Activated CD8-positive, alpha-beta T cell treated with anti-CD3 and anti-CD28 coated beads for 36 hours (primary cell): ENCODE data around the gene MRPL20. TPM values are rescaled to one million over a fixed set of nuclear protein-coding genes. Genes with fewer than 3 reads are reported as not detected.
A peak's percentile ranks its signal among the peaks of the same experiment; 100 is the strongest.

Experiments
- ATAC-seq: fragments of 200-7000 bp; cut with Tn5 transposase; one replicate; pipeline ENCODE4 v1.10.0; 2021; ENCODE audit warnings: mild to moderate bottlenecking, moderate library complexity
- CTCF ChIA-PET: fragments of 350-600 bp; sonication (Branson Sonifier 250); formaldehyde crosslinking; loops from one replicate; lab custom pipeline; 2021; ENCODE audit warnings: antibody characterized with exemption; lab: Charles Lee
- POLR2A ChIA-PET: fragments of 350-600 bp; sonication (Branson Sonifier 250); formaldehyde crosslinking; loops from one replicate; lab custom pipeline; 2021; ENCODE audit warnings: antibody characterized with exemption; lab: Charles Lee
- DNase-seq: peaks from one replicate; pipeline ENCODE4 v3.0.0-alpha.2; 2020
- H3K27ac Mint-ChIP-seq: one replicate; pipeline ENCODE4 v1.8.0; 2021; ENCODE audit warnings: mild to moderate bottlenecking, mixed read lengths
- H3K27me3 Mint-ChIP-seq: one replicate; pipeline ENCODE4 v1.8.0; 2021; ENCODE audit warnings: mixed read lengths
- H3K36me3 Mint-ChIP-seq: one replicate; pipeline ENCODE4 v1.8.0; 2021; ENCODE audit warnings: low read depth, mixed read lengths
- H3K4me1 Mint-ChIP-seq: one replicate; pipeline ENCODE4 v1.8.0; 2021; ENCODE audit warnings: low read depth, mixed read lengths
- H3K4me3 Mint-ChIP-seq: one replicate; pipeline ENCODE4 v1.8.0; 2021; ENCODE audit warnings: mild to moderate bottlenecking, moderate library complexity, mixed read lengths
- H3K9me3 Mint-ChIP-seq: one replicate; pipeline ENCODE4 v1.8.0; 2021; ENCODE audit warnings: mixed read lengths
- intact Hi-C: fragments of 100-400 bp; cut with micrococcal nuclease; formaldehyde crosslinking; loops from one replicate; pipeline ENCODE4 v1.10.0; 2022
- total RNA-seq, 2 experiments: library from RNA; stranded (reverse); gene quantifications; one replicate each; pipeline ENCODE4 v1.2.3, GENCODE V29; 2021
- TF ChIP-seq, protein P1 (sequence below): fragments of 200-600 bp; IDR thresholded peaks from one replicate; pipeline ENCODE4 v1.8.0; 2022; ENCODE audit warnings: antibody characterized with exemption, mild to moderate bottlenecking

Gene MRPL20
- total RNA-seq, 2 experiments from 2014 or later, result 127 to 129 TPM

DNA sequence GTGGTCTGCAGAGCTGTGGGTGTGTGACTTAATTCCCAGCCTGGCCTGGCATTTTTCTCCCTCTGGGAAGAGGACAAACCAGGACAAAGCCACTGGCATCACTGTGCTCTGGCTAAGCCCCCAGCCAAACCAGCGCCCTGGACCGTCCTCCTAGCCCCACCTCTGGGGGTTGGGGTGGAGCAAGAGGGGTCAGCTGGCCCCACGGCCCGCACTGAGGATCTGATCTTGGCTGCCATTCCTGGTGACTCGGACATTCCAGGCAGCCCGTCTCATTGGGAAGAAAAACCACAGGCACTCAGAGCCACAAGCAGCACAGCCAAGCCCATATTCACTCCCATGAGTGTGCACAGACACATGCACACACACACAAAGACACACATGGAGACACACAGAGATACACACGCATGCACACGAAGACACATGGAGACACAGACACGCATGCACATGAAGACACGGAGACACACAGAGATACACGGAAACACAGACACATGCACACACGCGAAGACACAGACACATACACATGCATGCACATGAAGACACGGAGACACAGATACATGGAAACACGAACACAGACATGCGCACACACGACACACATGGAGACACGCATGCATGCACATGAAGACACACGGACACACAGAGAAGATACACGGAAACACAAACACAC lies 46.5 kb downstream of the MRPL20 start:
- ATAC-seq, result no peak
- H3K36me3 Mint-ChIP-seq, result no peaks in the 10 kb centered on the region
- no peak for DNase-seq
- peaks cover 16% of the 10 kb centered on the region for H3K4me1 Mint-ChIP-seq
- no peak overlapping the region for H3K27ac Mint-ChIP-seq
- ChIA-PET CTCF (no interaction called here), POLR2A (no interaction called here)
- H3K9me3 Mint-ChIP-seq, result no peaks in the 10 kb centered on the region
- H3K27me3 Mint-ChIP-seq, result no peaks in the 10 kb centered on the region
- TF ChIP-seq, protein P1, sequence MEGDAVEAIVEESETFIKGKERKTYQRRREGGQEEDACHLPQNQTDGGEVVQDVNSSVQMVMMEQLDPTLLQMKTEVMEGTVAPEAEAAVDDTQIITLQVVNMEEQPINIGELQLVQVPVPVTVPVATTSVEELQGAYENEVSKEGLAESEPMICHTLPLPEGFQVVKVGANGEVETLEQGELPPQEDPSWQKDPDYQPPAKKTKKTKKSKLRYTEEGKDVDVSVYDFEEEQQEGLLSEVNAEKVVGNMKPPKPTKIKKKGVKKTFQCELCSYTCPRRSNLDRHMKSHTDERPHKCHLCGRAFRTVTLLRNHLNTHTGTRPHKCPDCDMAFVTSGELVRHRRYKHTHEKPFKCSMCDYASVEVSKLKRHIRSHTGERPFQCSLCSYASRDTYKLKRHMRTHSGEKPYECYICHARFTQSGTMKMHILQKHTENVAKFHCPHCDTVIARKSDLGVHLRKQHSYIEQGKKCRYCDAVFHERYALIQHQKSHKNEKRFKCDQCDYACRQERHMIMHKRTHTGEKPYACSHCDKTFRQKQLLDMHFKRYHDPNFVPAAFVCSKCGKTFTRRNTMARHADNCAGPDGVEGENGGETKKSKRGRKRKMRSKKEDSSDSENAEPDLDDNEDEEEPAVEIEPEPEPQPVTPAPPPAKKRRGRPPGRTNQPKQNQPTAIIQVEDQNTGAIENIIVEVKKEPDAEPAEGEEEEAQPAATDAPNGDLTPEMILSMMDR, result no peak
- intact Hi-C loops, result no loop called here
- no peak overlapping the region for H3K4me3 Mint-ChIP-seq

DNA sequence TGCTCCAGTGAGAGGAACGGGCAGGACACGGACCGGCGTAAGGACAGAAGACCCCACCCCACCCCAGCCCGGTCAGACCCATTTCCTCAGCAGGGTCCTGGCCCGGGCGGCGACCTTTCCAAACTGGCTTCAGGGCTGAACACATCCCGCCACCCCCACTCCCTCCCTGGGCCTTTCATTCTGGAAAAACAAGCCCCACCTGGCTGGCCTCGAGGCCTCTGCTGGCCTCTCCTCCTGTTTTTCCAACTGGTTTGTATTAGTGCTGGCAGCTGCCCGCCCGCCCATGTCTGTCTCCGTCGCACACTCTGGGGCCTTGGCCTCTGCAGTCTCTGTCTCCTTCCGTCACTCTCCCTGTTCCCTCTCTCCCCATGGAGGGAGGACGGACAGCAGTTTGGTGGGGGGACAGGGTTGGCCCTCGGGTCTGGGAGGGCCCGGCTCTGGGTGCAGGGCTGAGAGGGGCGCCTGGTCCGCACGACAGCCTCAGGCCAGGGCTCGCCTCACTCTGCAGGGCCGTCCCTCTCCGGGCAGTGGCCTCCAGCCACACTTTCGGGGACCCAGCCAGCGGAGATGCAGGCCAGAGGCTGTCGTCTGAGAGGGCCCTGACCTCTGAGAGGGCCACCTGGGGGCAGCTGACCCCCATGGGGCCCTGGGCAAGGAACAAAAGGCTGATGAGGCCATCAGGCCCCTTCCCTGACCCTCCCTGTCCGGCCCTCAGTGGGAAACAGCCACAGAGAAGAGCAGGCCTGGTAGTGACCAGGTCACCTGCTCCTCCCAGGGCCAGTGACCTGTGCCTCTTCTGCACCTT lies 47.2 kb downstream of the MRPL20 start:
- intact Hi-C loops, result no loop called here
- DNase-seq (no peak), ATAC-seq (no peak)
- CTCF ChIA-PET, result no interaction called here
- H3K4me3 Mint-ChIP-seq, result no peak overlapping the region
- POLR2A ChIA-PET, result no interaction called here
- no peaks in the 10 kb centered on the region for H3K27me3 Mint-ChIP-seq
- TF ChIP-seq, protein P1, result no peak
- peaks cover 16% of the 10 kb centered on the region for H3K4me1 Mint-ChIP-seq
- H3K27ac Mint-ChIP-seq, result no peak overlapping the region
- no peaks in the 10 kb centered on the region for H3K36me3 Mint-ChIP-seq
- H3K9me3 Mint-ChIP-seq, result no peaks in the 10 kb centered on the region

DNA sequence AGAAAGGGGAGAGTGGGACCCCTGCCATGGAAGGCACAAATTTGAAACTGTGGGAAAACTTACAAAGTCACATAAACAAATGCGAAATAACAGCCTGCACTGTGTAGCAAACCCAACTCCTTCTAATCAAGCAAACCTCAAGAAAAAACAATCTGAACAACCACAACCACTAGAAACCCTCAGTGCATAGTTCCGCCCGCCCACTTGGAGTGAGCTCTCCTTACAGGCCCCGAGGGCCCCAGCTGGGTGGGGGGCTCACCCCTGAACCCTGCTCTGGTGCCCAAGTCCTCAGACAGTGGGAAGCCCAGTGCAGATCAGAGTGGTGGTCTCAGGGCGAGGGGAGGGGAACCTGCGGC lies 47.8 kb downstream of the MRPL20 start:
- H3K36me3 Mint-ChIP-seq, result no peaks in the 10 kb centered on the region
- H3K9me3 Mint-ChIP-seq, result no peaks in the 10 kb centered on the region
- ChIA-PET POLR2A (interaction anchor here (2.4 kb wide), 1 partner anchor 12 kb away, joined by 10 read pairs; no protein-coding TSS in a partner anchor), CTCF (no interaction called here)
- peak; percentile 37 for DNase-seq
- peaks cover 17% of the 10 kb centered on the region for H3K4me1 Mint-ChIP-seq
- H3K4me3 Mint-ChIP-seq, result no peak overlapping the region
- intact Hi-C loops, result no loop called here
- TF ChIP-seq, protein P1, result no peak
- ATAC-seq, result no peak
- peaks cover under 1% of the 10 kb centered on the region for H3K27me3 Mint-ChIP-seq
- H3K27ac Mint-ChIP-seq, result no peak overlapping the region

DNA sequence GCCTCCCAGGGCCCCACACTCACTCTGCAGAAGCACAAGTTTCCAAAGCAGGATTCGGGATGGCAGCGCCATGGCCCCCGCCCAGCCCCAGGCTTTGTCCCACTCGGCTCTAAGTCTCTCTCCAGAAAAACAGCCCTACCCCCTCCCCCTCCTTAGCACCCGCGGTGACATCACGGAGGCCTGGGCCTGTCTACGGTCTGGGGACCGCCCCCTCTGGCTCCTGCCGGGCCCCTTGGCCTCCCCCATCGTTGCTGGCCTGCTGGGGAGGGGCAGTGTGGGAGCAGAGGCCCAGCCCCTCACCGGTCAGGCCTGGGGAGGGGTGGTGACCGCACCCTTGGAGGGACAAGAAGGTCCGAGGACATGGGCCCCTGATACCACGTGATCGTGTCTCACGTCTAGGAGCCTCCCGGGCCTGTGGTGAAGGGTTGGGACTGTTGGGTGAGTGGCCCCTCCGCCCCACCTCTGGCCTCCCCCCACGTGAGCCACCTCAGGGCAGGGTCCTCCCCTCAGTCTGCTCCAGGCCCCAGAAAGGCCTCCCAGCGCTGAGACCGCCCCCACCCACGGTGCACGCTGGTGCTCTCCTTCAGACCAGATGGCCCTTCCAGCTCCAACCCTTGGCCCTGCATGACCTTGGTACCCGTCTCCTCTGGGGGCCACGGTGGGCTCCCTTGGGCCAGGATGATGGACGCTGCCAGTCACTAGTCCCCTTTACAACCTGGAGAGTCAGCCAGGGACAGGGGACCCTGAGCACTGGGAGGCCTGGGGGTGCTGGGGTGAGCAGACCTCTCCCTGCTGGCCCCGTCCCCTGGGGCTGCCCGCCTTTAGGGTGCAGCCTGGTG lies 48.4 kb downstream of the MRPL20 start, which contains the start of gene MXRA8:
TSS of gene MXRA8 (minus strand) at position 123 of the 839 bp plus-strand sequence. CDS start at position 72, 51 bp downstream.
- no peaks in the 10 kb centered on the region for H3K36me3 Mint-ChIP-seq
- peaks cover 3% of the 10 kb centered on the region for H3K27me3 Mint-ChIP-seq
- no peak within 1 kb of the TSS for H3K4me3 Mint-ChIP-seq
- DNase-seq (peak; percentile 62), ATAC-seq (peak; percentile 60)
- no peaks in the 10 kb centered on the region for H3K9me3 Mint-ChIP-seq
- TF ChIP-seq, protein P1, result no peak
- H3K4me1 Mint-ChIP-seq, result peaks cover 19% of the 10 kb centered on the region
- ChIA-PET CTCF (no interaction called here), POLR2A (interaction anchor here (2.4 kb wide), 1 partner anchor 13 kb away, joined by 10 read pairs; no protein-coding TSS in a partner anchor)
- H3K27ac Mint-ChIP-seq, result no peak within 1 kb of the TSS
- intact Hi-C loops, result no loop called here
